Measurements from ENCODE around the gene SLC38A3. TPM values are rescaled to one million over a fixed set of nuclear protein-coding genes. Genes with fewer than 3 reads are reported as not detected.

SLC38A3 gene
- total and polyA plus RNA-seq, 2 experiments from 2014 or later, result 0.28 to 1.3 TPM

DNA sequence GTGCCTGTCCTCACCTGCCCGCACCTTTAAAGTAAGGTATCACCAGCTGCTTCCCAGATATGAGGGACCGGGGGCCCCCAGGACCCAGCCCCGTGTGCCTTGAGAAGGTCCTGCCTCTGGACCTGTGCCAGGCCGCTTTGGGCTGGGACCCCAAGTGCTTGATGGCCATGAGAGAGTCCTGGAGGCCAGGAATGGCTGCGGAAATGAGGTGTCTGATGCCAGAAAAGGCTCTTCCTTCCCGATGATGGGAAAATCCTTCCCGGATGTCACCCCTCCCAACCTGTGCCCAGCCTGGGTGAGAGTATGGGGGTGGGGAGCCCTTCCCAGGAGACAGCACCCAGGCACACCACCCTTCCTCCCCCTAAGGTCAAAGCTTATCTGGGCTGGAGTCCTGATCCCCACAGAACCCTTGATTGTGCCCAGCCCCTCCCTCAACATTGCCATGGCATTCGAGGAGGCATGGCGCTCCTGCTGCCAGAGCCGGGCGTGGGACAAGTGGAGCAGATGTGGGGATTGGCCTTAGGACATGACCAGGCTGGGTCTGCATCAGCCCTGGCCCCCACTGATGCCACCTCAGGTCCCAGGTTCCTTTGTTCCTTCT lies 35.7 kb upstream of the SLC38A3 start:
- no peak for ATAC-seq
- peaks cover 13% of the 10 kb centered on the region; the same call in 1 of the 2 replicates for H4K20me1 ChIP-seq (replicated peaks; ENCODE audit: insufficient read depth)

More for the DNA sequence above, 35.7 kb upstream of the SLC38A3 start:
- Mint-ChIP-seq H3K36me3 (ENCODE audit: low read depth) (peaks cover 5% of the 10 kb centered on the region; the same call in 2 of the 3 replicates), H3K4me1 (peaks cover 51% of the 10 kb centered on the region), H3K27me3 (ENCODE audit: insufficient read depth, low read depth, poor library complexity) (peaks cover 4% of the 10 kb centered on the region), H3K4me3 (no peak overlapping the region), H3K27ac (no peak overlapping the region), H3K9me3 (no peaks in the 10 kb centered on the region)
- no peaks in the 10 kb centered on the region for H3F3A ChIP-seq (replicated peaks; ENCODE audit: low read depth)
- H3K79me2 ChIP-seq (replicated peaks; ENCODE audit: insufficient read depth), result peaks cover 26% of the 10 kb centered on the region
- no peak overlapping the region for H3K4me2 ChIP-seq
- H2AFZ ChIP-seq, result no peak overlapping the region
- H3K27ac ChIP-seq (ENCODE audit: low read depth), result no peak overlapping the region
- no peak overlapping the region for H3K4me3 ChIP-seq
- no peaks in the 10 kb centered on the region; the same call in 1 of the 2 replicates for H3K36me3 ChIP-seq (ENCODE audit: insufficient read depth)
- H3K9me2 ChIP-seq (ENCODE audit: insufficient read depth), result no peaks in the 10 kb centered on the region
- TF ChIP-seq CREB1 (CRISPR knock-in tag; IDR thresholded peaks at IDR 0.05; ENCODE audit: low read depth) (no peak), EZH2phosphoT487 (IDR thresholded peaks at IDR 0.05; ENCODE audit: unreplicated experiment) (no peak), EZH2 (IDR thresholded peaks at IDR 0.05; ENCODE audit: low read depth, unreplicated experiment) (no peak), STAT1 (IDR thresholded peaks at IDR 0.05; ENCODE audit: unreplicated experiment) (no peak), NANOG (IDR thresholded peaks at IDR 0.05; ENCODE audit: borderline replicate concordance) (no peak), JUNB (IDR thresholded peaks at IDR 0.05; ENCODE audit: unreplicated experiment) (no peak), ZNF331 (CRISPR knock-in tag; IDR thresholded peaks at IDR 0.05; ENCODE audit: low read depth) (no peak), POLR2AphosphoS5 (IDR thresholded peaks at IDR 0.05; ENCODE audit: low read depth) (no peak), ZNF114 (CRISPR knock-in tag; IDR thresholded peaks at IDR 0.05) (no peak)
- TF ChIP-seq, protein P1, sequence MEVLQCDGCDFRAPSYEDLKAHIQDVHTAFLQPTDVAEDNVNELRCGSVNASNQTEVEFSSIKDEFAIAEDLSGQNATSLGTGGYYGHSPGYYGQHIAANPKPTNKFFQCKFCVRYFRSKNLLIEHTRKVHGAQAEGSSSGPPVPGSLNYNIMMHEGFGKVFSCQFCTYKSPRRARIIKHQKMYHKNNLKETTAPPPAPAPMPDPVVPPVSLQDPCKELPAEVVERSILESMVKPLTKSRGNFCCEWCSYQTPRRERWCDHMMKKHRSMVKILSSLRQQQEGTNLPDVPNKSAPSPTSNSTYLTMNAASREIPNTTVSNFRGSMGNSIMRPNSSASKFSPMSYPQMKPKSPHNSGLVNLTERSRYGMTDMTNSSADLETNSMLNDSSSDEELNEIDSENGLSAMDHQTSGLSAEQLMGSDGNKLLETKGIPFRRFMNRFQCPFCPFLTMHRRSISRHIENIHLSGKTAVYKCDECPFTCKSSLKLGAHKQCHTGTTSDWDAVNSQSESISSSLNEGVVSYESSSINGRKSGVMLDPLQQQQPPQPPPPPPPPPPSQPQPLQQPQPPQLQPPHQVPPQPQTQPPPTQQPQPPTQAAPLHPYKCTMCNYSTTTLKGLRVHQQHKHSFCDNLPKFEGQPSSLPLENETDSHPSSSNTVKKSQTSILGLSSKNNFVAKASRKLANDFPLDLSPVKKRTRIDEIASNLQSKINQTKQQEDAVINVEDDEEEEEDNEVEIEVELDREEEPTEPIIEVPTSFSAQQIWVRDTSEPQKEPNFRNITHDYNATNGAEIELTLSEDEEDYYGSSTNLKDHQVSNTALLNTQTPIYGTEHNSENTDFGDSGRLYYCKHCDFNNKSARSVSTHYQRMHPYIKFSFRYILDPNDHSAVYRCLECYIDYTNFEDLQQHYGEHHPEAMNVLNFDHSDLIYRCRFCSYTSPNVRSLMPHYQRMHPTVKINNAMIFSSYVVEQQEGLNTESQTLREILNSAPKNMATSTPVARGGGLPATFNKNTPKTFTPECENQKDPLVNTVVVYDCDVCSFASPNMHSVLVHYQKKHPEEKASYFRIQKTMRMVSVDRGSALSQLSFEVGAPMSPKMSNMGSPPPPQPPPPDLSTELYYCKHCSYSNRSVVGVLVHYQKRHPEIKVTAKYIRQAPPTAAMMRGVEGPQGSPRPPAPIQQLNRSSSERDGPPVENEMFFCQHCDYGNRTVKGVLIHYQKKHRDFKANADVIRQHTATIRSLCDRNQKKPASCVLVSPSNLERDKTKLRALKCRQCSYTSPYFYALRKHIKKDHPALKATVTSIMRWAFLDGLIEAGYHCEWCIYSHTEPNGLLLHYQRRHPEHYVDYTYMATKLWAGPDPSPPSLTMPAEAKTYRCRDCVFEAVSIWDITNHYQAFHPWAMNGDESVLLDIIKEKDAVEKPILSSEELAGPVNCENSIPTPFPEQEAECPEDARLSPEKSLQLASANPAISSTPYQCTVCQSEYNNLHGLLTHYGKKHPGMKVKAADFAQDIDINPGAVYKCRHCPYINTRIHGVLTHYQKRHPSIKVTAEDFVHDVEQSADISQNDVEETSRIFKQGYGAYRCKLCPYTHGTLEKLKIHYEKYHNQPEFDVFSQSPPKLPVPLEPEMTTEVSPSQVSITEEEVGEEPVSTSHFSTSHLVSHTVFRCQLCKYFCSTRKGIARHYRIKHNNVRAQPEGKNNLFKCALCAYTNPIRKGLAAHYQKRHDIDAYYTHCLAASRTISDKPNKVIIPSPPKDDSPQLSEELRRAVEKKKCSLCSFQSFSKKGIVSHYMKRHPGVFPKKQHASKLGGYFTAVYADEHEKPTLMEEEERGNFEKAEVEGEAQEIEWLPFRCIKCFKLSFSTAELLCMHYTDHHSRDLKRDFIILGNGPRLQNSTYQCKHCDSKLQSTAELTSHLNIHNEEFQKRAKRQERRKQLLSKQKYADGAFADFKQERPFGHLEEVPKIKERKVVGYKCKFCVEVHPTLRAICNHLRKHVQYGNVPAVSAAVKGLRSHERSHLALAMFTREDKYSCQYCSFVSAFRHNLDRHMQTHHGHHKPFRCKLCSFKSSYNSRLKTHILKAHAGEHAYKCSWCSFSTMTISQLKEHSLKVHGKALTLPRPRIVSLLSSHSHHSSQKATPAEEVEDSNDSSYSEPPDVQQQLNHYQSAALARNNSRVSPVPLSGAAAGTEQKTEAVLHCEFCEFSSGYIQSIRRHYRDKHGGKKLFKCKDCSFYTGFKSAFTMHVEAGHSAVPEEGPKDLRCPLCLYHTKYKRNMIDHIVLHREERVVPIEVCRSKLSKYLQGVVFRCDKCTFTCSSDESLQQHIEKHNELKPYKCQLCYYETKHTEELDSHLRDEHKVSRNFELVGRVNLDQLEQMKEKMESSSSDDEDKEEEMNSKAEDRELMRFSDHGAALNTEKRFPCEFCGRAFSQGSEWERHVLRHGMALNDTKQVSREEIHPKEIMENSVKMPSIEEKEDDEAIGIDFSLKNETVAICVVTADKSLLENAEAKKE (CRISPR knock-in tag; IDR thresholded peaks at IDR 0.05), result no peak
- TF ChIP-seq, protein P2, sequence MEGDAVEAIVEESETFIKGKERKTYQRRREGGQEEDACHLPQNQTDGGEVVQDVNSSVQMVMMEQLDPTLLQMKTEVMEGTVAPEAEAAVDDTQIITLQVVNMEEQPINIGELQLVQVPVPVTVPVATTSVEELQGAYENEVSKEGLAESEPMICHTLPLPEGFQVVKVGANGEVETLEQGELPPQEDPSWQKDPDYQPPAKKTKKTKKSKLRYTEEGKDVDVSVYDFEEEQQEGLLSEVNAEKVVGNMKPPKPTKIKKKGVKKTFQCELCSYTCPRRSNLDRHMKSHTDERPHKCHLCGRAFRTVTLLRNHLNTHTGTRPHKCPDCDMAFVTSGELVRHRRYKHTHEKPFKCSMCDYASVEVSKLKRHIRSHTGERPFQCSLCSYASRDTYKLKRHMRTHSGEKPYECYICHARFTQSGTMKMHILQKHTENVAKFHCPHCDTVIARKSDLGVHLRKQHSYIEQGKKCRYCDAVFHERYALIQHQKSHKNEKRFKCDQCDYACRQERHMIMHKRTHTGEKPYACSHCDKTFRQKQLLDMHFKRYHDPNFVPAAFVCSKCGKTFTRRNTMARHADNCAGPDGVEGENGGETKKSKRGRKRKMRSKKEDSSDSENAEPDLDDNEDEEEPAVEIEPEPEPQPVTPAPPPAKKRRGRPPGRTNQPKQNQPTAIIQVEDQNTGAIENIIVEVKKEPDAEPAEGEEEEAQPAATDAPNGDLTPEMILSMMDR (conservative IDR thresholded peaks at IDR 0.05; ENCODE audit: low read depth in 2 of 2), result no peak
- TF ChIP-seq, protein P3, sequence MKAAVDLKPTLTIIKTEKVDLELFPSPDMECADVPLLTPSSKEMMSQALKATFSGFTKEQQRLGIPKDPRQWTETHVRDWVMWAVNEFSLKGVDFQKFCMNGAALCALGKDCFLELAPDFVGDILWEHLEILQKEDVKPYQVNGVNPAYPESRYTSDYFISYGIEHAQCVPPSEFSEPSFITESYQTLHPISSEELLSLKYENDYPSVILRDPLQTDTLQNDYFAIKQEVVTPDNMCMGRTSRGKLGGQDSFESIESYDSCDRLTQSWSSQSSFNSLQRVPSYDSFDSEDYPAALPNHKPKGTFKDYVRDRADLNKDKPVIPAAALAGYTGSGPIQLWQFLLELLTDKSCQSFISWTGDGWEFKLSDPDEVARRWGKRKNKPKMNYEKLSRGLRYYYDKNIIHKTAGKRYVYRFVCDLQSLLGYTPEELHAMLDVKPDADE (IDR thresholded peaks at IDR 0.05), result no peak
- TF ChIP-seq, protein P4, sequence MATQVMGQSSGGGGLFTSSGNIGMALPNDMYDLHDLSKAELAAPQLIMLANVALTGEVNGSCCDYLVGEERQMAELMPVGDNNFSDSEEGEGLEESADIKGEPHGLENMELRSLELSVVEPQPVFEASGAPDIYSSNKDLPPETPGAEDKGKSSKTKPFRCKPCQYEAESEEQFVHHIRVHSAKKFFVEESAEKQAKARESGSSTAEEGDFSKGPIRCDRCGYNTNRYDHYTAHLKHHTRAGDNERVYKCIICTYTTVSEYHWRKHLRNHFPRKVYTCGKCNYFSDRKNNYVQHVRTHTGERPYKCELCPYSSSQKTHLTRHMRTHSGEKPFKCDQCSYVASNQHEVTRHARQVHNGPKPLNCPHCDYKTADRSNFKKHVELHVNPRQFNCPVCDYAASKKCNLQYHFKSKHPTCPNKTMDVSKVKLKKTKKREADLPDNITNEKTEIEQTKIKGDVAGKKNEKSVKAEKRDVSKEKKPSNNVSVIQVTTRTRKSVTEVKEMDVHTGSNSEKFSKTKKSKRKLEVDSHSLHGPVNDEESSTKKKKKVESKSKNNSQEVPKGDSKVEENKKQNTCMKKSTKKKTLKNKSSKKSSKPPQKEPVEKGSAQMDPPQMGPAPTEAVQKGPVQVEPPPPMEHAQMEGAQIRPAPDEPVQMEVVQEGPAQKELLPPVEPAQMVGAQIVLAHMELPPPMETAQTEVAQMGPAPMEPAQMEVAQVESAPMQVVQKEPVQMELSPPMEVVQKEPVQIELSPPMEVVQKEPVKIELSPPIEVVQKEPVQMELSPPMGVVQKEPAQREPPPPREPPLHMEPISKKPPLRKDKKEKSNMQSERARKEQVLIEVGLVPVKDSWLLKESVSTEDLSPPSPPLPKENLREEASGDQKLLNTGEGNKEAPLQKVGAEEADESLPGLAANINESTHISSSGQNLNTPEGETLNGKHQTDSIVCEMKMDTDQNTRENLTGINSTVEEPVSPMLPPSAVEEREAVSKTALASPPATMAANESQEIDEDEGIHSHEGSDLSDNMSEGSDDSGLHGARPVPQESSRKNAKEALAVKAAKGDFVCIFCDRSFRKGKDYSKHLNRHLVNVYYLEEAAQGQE (IDR thresholded peaks at IDR 0.05; ENCODE audit: unreplicated experiment), result no peak
- no peaks in the 10 kb centered on the region for H3K27me3 ChIP-seq (ENCODE audit: insufficient read depth)
- peaks cover 32% of the 10 kb centered on the region for H3K4me1 ChIP-seq (ENCODE audit: insufficient read depth)
- DNase-seq (ENCODE audit: low spot score), result no peak

Measured in GM23338 (cell line).